ENCODE data around the gene PALM2AKAP2.

GRCh38 chr9:109759589-109759988 is 20.4 kb upstream of the PALM2AKAP2 start:
- TF ChIP-seq CTCF (IDR thresholded peaks at IDR 0.05; ENCODE audit: low read length), result no peak
- TF ChIP-seq EZH2 (IDR thresholded peaks at IDR 0.05; ENCODE audit: borderline replicate concordance, low read length), result no peak

Data from OCI-LY1 (cell line).